Breast epithelium (tissue), 3 donors: ENCODE data around the gene MRM2.

Experiments
- CTCF ChIP-seq, 3 donors: fragments of 450-650 bp; IDR thresholded peaks; one replicate each; pipeline ENCODE4 v1.5.1; 2016 to 2017; ENCODE audit warnings: antibody characterized with exemption in 3 of 3, mild to moderate bottlenecking in 3 of 3, moderate library complexity in 3 of 3
- POLR2A ChIP-seq: fragments of 450-650 bp; IDR thresholded peaks from one replicate; pipeline ENCODE4 v1.6.1; 2016; ENCODE audit warnings: antibody characterized with exemption, mild to moderate bottlenecking, moderate library complexity
- POLR2AphosphoS5 ChIP-seq, 3 donors: sonication (generic); formaldehyde crosslinking; IDR thresholded peaks; one replicate each; pipeline ENCODE4 v1.6.1; 2017; ENCODE audit warnings: antibody characterized with exemption in 3 of 3

GRCh38 chr7:2185715-2186114, 56.3 kb downstream of the MRM2 start:
- no peak for TF ChIP-seq CTCF (IDR thresholded peaks at IDR 0.05)
- TF ChIP-seq POLR2A, result no peak
- no peak for TF ChIP-seq POLR2AphosphoS5 (IDR thresholded peaks at IDR 0.05)
